Effector CD8-positive, alpha-beta T cell (primary cell): ENCODE measurements around the gene SLCO1C1.

Source experiments
- DNase-seq: peaks from one replicate; lab custom pipeline; 2025; lab: John Stamatoyannopoulos, UW

The SLCO1C1 gene

GRCh38 chr12:20798554-20798953 is 103.4 kb downstream of the SLCO1C1 start:
- DNase-seq, result no peak

GRCh38 chr12:20800160-20800559 is 105.0 kb downstream of the SLCO1C1 start:
- DNase-seq, result no peak

- no peak for DNase-seq
Measured at GRCh38 chr12:20801035-20801434, 105.9 kb downstream of the SLCO1C1 start.
